Adrenal gland (tissue), 12 donors: Measurements from ENCODE around the gene MARCHF3. TPM values are rescaled to one million over a fixed set of nuclear protein-coding genes. Genes with fewer than 3 reads are reported as not detected.
"Not testable (repeated sequence)": the region's sequence is repeated elsewhere in the genome, so short reads cannot be mapped to it uniquely, and the experiment has no call there.

Source experiments
- DNase-seq, 7 donors: peaks; one replicate each; pipeline ENCODE4 v3.0.0-alpha.2; 2019 to 2020
- H3K27ac ChIP-seq, 5 donors: fragments of 200-600 bp; sonication (generic) in 4 of 5; 1 replicate in 3 of 5; 2 replicates in 2 of 5; pipeline versions ENCODE4 v1.5.1 to v1.8.0; 2016 to 2020; ENCODE audit warnings: mild to moderate bottlenecking in 1 of 5
- H3K27me3 ChIP-seq: fragments of 200-600 bp; 2 replicates; pipeline ENCODE4 v1.8.0; 2021
- H3K36me3 ChIP-seq, 2 donors: fragments of 200-600 bp; replicated peaks in 1 of 2; 1 replicate in 1 of 2; 2 replicates in 1 of 2; pipeline versions ENCODE4 v1.5.1 to v1.8.0; 2018 to 2022
- H3K4me1 ChIP-seq, 2 donors: fragments of 200-600 bp; replicated peaks in 1 of 2; 1 replicate in 1 of 2; 2 replicates in 1 of 2; pipeline versions ENCODE4 v1.5.1 to v1.8.0; 2018 to 2021
- H3K4me3 ChIP-seq, 4 donors: fragments of 200-600 bp; sonication (generic) in 3 of 4; one replicate each; pipeline ENCODE4 v1.5.1; 2016 to 2018
- H3K9me3 ChIP-seq, 3 donors: fragments of 200-600 bp; sonication (generic) in 1 of 3; replicated peaks in 1 of 3; 1 replicate in 2 of 3; 2 replicates in 1 of 3; pipeline versions ENCODE4 v1.5.1 to v1.8.0; 2016 to 2021
- CTCF ChIP-seq, 6 experiments: fragments of 450-650 bp in 4 of 6; fragments of 200-600 bp in 2 of 6; sonication (generic) in 1 of 6; IDR thresholded peaks; 1 replicate in 5 of 6; 2 replicates in 1 of 6; pipeline versions ENCODE4 v1.5.1 to v1.8.0; 2016 to 2021; ENCODE audit warnings: antibody characterized with exemption in 6 of 6, mild to moderate bottlenecking in 2 of 6, moderate library complexity in 1 of 6
- POLR2A ChIP-seq, 2 donors: fragments of 450-650 bp; IDR thresholded peaks; one replicate each; pipeline ENCODE4 v1.6.1; 2017; ENCODE audit warnings: antibody characterized with exemption in 2 of 2, mild to moderate bottlenecking in 2 of 2, moderate library complexity in 1 of 2
- whole genome bisulfite sequencing, 4 donors: extraction: QIAGEN DNeasy Blood & Tissue Kit in 2 of 4; methylation state at CpG; one replicate each; pipeline versions ENCODE4 v1.1.5 to v1.1.7; 2013 to 2017; 5-methylcytosine and 5-hydroxymethylcytosine counted together
- intact Hi-C, 2 donors: fragments of 100-400 bp; cut with DNase I; formaldehyde crosslinking; loops; one replicate each; pipeline versions ENCODE4 v1.14.1 to v1.15.0; 2022 to 2023
- polyA plus RNA-seq, 3 donors: library from polyadenylated mRNA; stranded (reverse); fragments of 200-250 nt in 2 of 3; fragments of 350-450 nt in 1 of 3; fragmentation: Illumina TruSeq in 1 of 3; extraction: RNeasy Lipid Tissue Mini Kit (QIAGEN cat#74804) in 1 of 3; gene quantifications; one replicate each; pipeline ENCODE4 v1.2.3, GENCODE V29; 2013 to 2014
- total RNA-seq, 9 donors: library from RNA; depleted of rRNA in 4 of 9; stranded (reverse); fragments of >200 nt in 4 of 9; fragments of 120-200 nt in 1 of 9; fragmentation: NEBNext Ultra II Directional in 1 of 9; extraction: Animal tissue kit (Norgen Biotek cat#: 25700) in 1 of 9; gene quantifications; one replicate each; pipeline versions ENCODE4 v1.1.0 to v1.2.4, GENCODE V29; 2013 to 2023
- donor health status: healthy with polysubstance abuse.
- donor health status: Bipolar disorder and iron deficiency.
- donor health status: DM: yes; HTN: yes; CAD: no.
- donor health status: DM: no; HTN: no; CAD: no.
- donor health status: DM: no; HTN: no; CAD: no.
- donor health status: DM: yes; HTN: yes; CAD: no.

The MARCHF3 gene
- total and polyA plus RNA-seq, 12 donors = 3.9 to 48.9 (median 12.2) TPM

DNA sequence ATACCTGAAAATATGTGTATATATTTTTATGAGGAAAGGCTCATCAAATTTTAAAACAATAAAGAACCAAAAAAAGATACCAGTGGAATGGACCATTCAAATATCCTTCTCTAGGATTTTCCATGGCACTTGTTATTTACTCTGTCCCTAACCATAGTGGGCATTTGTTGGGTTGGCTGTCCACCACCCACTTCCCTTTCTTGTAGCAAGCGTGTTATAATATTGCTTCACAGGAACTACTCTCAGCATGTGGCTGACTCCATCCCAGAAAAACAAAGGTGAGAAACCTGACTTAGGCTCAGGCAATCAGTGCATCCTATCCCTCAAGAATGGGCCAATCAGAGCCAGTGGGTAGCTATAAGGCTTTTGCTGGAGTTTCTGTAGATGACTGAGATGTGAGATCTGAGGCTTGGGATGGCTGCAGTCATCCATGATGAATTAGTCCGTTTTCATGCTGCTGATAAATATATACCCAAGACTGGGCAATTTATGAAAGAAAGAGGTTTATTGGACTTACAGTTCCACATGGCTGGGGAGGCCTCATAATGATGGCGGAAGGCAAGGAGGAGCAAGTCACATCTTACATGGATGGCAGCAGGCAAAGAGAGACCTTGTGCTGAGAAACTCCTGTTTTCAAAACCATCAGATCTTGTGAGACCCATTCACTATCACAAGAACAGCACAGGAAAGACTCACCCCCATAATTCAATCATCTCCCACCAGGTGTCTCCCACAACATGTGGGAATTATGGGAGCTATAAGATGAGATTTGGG lies 25.7 kb upstream of the MARCHF3 start:
- no peaks in the 10 kb centered on the region for H3K4me1 ChIP-seq
- H3K36me3 ChIP-seq = no peaks in the 10 kb centered on the region
- H3K4me3 ChIP-seq = no peak overlapping the region
- TF ChIP-seq CTCF (IDR thresholded peaks at IDR 0.05) (no peak), POLR2A (IDR thresholded peaks at IDR 0.05) (no peak)
- 84 to 94% (median 92%) methylated on average over 3 of the region's 3 CpGs for WGBS, 4 donors
- no peak for DNase-seq
- intact Hi-C loops = no loop called here
- H3K27me3 ChIP-seq = no peaks in the 10 kb centered on the region
- no peak overlapping the region for H3K27ac ChIP-seq
- no peaks in the 10 kb centered on the region for H3K9me3 ChIP-seq

- WGBS, 4 donors = 94 to 97% (median 96%) methylated on average over 6 of the region's 6 CpGs
- intact Hi-C loops, H3K27me3 ChIP-seq, H3K4me3 ChIP-seq, H3K4me1 ChIP-seq, H3K9me3 ChIP-seq, H3K36me3 ChIP-seq, H3K27ac ChIP-seq, DNase-seq: not testable (repeated sequence)
Measured at GRCh38 chr5:127053551-127053950, 23.2 kb upstream of the MARCHF3 start.

DNA sequence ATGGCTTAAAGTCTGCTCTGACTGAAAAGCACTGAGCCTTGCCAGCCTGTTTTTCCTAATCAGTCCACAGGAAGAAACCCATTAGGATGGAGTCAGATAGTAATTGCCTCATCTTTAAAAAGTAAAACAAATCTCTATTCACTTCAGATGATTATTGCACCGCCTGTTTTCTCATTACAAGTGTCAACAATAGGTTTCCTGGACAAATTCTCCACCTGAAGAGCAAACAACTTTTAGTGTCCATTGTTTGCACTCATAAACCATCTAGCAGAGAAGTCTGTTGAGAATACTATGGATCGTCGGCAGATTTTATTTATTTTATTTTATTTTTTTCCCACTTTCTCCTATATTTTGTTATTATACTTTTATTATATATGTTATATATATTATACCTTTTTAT lies 22.7 kb upstream of the MARCHF3 start:
- Histone ChIP-seq H3K4me3 (no peak overlapping the region), H3K27me3 (no peaks in the 10 kb centered on the region), H3K9me3 (no peaks in the 10 kb centered on the region), H3K36me3 (no peaks in the 10 kb centered on the region), H3K27ac (no peak overlapping the region), H3K4me1 (no peaks in the 10 kb centered on the region)
- DNase-seq = no peak
- TF ChIP-seq POLR2A (IDR thresholded peaks at IDR 0.05) (no peak), CTCF (IDR thresholded peaks at IDR 0.05) (no peak)
- intact Hi-C loops = no loop called here
- 92 to 99% (median 95%) methylated on average over 3 of the region's 3 CpGs for WGBS, 4 donors

GRCh38 chr5:127051591-127051990 lies 21.2 kb upstream of the MARCHF3 start:
- Histone ChIP-seq H3K9me3 (no peaks in the 10 kb centered on the region), H3K27ac (no peak overlapping the region), H3K4me3 (no peak overlapping the region), H3K36me3 (no peaks in the 10 kb centered on the region), H3K4me1 (no peaks in the 10 kb centered on the region), H3K27me3 (no peaks in the 10 kb centered on the region)
- WGBS, 4 donors = 96 to 100% (median 99%) methylated on average over 1 of the region's 1 CpG
- intact Hi-C loops = no loop called here
- TF ChIP-seq CTCF (IDR thresholded peaks at IDR 0.05) (no peak), POLR2A (IDR thresholded peaks at IDR 0.05) (no peak)
- no peak for DNase-seq
